Left ventricle myocardium inferior (tissue), 1 donor: ENCODE measurements around the gene ZCCHC7. TPM values are rescaled to one million over a fixed set of nuclear protein-coding genes. Genes with fewer than 3 reads are reported as not detected.

Experiments used
- DNase-seq: peaks from one replicate; pipeline ENCODE4 v3.0.0-alpha.2; 2020
- H3K27ac ChIP-seq: fragments of 200-600 bp; replicated peaks from 2 replicates; pipeline ENCODE4 v1.8.0; 2021
- H3K27me3 ChIP-seq: fragments of 200-600 bp; 2 replicates; pipeline ENCODE4 v1.8.0; 2021; ENCODE audit warnings: low read depth
- H3K36me3 ChIP-seq: fragments of 200-600 bp; 2 replicates; pipeline ENCODE4 v1.8.0; 2021
- H3K4me1 ChIP-seq: fragments of 200-600 bp; 2 replicates; pipeline ENCODE4 v1.8.0; 2021
- H3K4me3 ChIP-seq: fragments of 200-600 bp; 2 replicates; pipeline ENCODE4 v1.8.0; 2021; ENCODE audit warnings: mild to moderate bottlenecking, moderate library complexity
- H3K9me3 ChIP-seq: fragments of 200-600 bp; replicated peaks from 2 replicates; pipeline ENCODE4 v1.8.0; 2021
- CTCF ChIP-seq: fragments of 200-600 bp; IDR thresholded peaks from 2 replicates; pipeline ENCODE4 v1.8.0; 2021; ENCODE audit warnings: antibody characterized with exemption, mild to moderate bottlenecking, borderline replicate concordance
- intact Hi-C: fragments of 100-400 bp; cut with micrococcal nuclease; formaldehyde crosslinking; loops from one replicate; pipeline ENCODE4 v1.11.0; 2022
- total RNA-seq: library from RNA; stranded (reverse); fragmentation: NEBNext Ultra II Directional; extraction: Animal tissue kit (Norgen Biotek cat#: 25700); gene quantifications from one replicate; pipeline ENCODE4 v1.2.1, GENCODE V29; 2021
- donor health status: DM: no; HTN: yes; CAD: no; lungs with severe emphysema.

The ZCCHC7 gene
- total RNA-seq, 1 donor from 2014 or later = 8.1 TPM

GRCh38 chr9:37337301-37337890, 217.0 kb downstream of the ZCCHC7 start:
- no peaks in the 10 kb centered on the region for H3K4me1 ChIP-seq
- H3K4me3 ChIP-seq = no peak overlapping the region
- intact Hi-C loops = no loop called here
- no peaks in the 10 kb centered on the region for H3K36me3 ChIP-seq
- TF ChIP-seq CTCF = no peak
- no peak for DNase-seq
- no peaks in the 10 kb centered on the region for H3K9me3 ChIP-seq
- no peaks in the 10 kb centered on the region for H3K27me3 ChIP-seq
- H3K27ac ChIP-seq = no peak overlapping the region

- no peaks in the 10 kb centered on the region for H3K27me3 ChIP-seq
- no peaks in the 10 kb centered on the region for H3K9me3 ChIP-seq
- intact Hi-C loops = no loop called here
- no peaks in the 10 kb centered on the region for H3K4me1 ChIP-seq
- no peak for DNase-seq
- H3K36me3 ChIP-seq = no peaks in the 10 kb centered on the region
- no peak for TF ChIP-seq CTCF
- no peak overlapping the region for H3K4me3 ChIP-seq
- no peak overlapping the region for H3K27ac ChIP-seq
Measured at GRCh38 chr9:37338218-37338617, 217.8 kb downstream of the ZCCHC7 start.

GRCh38 chr9:37339923-37340322, 219.5 kb downstream of the ZCCHC7 start:
- Histone ChIP-seq H3K27me3 (no peaks in the 10 kb centered on the region), H3K27ac (no peak overlapping the region), H3K9me3 (no peaks in the 10 kb centered on the region), H3K4me1 (no peaks in the 10 kb centered on the region), H3K4me3 (no peak overlapping the region), H3K36me3 (no peaks in the 10 kb centered on the region)
- no peak for DNase-seq
- no peak for TF ChIP-seq CTCF
- intact Hi-C loops = no loop called here

GRCh38 chr9:37340961-37341360, 220.6 kb downstream of the ZCCHC7 start:
- no peak overlapping the region for H3K27ac ChIP-seq
- TF ChIP-seq CTCF = no peak
- no peaks in the 10 kb centered on the region for H3K9me3 ChIP-seq
- DNase-seq = no peak
- no peak overlapping the region for H3K4me3 ChIP-seq
- intact Hi-C loops = no loop called here
- no peaks in the 10 kb centered on the region for H3K36me3 ChIP-seq
- no peaks in the 10 kb centered on the region for H3K4me1 ChIP-seq
- H3K27me3 ChIP-seq = no peaks in the 10 kb centered on the region

- intact Hi-C loops = no loop called here
- DNase-seq = no peak
- H3K27me3 ChIP-seq = no peaks in the 10 kb centered on the region
- no peaks in the 10 kb centered on the region for H3K4me1 ChIP-seq
- no peaks in the 10 kb centered on the region for H3K36me3 ChIP-seq
- no peak overlapping the region for H3K4me3 ChIP-seq
- H3K9me3 ChIP-seq = no peaks in the 10 kb centered on the region
- TF ChIP-seq CTCF = no peak
- no peak overlapping the region for H3K27ac ChIP-seq
Measured at GRCh38 chr9:37341704-37342103, 221.3 kb downstream of the ZCCHC7 start.
